Choroid plexus epithelial cell (primary cell): Measurements from ENCODE around the gene TCFL5.

ENCODE experiments used
- DNase-seq: peaks from one replicate; pipeline ENCODE4 v3.0.0-alpha.2; 2010; ENCODE audit warnings: low read depth
- H3K4me3 ChIP-seq: 2 replicates; pipeline ENCODE4 v1.5.1; 2011; ENCODE audit warnings: low read depth, mild to moderate bottlenecking, control low read depth, low read length, moderate library complexity
- TF ChIP-seq, protein P1 (sequence below): conservative IDR thresholded peaks from 2 replicates; pipeline ENCODE4 v1.5.1; 2011; ENCODE audit warnings: low read depth, mild to moderate bottlenecking, control low read depth, inconsistent platforms, low read length, moderate library complexity

TCFL5 gene

DNA sequence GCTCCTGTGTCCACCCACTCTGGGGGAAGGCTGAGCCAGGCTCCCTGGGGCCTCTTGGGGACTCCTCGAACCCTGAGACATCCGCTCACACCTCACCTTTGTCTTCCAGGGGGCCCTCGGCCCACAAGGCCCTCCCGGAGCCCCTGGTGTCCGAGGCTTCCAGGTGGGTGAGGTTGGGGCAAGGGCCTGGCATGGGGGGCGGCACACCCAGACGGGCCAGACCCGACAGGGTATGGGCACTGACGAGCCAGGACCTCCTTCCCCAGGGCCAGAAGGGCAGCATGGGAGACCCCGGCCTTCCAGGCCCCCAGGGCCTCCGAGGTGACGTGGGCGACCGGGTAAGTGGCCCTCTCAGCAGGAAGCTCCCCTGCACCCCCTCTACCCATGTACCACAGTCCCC is 31.4 kb downstream of the TCFL5 start:
- no peak for DNase-seq
- TF ChIP-seq, protein P1, sequence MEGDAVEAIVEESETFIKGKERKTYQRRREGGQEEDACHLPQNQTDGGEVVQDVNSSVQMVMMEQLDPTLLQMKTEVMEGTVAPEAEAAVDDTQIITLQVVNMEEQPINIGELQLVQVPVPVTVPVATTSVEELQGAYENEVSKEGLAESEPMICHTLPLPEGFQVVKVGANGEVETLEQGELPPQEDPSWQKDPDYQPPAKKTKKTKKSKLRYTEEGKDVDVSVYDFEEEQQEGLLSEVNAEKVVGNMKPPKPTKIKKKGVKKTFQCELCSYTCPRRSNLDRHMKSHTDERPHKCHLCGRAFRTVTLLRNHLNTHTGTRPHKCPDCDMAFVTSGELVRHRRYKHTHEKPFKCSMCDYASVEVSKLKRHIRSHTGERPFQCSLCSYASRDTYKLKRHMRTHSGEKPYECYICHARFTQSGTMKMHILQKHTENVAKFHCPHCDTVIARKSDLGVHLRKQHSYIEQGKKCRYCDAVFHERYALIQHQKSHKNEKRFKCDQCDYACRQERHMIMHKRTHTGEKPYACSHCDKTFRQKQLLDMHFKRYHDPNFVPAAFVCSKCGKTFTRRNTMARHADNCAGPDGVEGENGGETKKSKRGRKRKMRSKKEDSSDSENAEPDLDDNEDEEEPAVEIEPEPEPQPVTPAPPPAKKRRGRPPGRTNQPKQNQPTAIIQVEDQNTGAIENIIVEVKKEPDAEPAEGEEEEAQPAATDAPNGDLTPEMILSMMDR = no peak
- no peak overlapping the region for H3K4me3 ChIP-seq

DNA sequence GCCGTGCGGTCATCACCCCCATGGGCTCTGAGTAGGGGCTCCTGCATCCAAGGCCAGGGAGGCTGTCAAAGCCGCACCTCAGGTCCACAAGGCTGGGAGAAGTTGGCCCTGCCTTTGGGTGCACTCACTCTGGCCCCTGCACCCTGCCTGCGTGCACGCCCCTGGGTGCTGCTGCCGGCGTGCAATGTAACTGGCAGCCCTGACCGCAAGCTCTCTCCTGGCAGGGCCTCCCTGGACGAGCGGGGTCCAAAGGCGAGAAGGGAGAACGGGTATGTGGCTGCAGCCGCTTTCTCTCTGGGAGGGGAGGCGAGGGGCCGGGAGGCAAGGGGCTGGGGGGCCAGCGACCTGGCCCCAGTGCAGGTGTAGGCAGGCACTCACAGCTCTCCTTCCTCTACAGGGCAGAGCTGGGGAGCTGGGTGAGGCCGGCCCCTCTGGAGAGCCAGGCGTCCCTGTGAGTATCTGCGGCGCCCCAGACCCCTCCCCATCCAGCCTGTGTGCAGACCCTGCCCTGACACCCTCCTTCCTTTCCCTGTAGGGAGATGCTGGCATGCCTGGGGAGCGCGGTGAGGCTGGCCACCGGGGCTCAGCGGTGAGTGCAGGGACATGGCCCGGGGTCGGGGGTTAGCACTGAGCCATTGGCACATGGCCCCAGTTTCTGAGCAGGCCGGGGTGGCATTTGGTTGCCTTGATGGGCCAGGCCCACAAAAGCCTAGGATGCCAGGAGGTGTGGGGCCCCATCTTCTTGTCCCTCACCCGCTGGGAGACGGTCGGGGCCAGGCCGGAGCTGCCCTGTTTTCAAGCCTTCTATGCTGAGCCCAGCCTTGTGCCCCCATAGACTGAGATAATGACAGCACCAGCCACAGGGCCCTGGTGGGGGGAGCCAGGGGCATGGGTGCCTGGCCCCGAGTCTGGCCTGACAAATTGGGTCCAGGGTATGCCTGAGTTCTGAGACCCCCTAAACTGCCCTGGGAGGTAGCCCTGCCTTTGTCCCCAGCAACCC is 32.1 kb downstream of the TCFL5 start:
- no peak for DNase-seq
- TF ChIP-seq, protein P1 = no peak

DNA sequence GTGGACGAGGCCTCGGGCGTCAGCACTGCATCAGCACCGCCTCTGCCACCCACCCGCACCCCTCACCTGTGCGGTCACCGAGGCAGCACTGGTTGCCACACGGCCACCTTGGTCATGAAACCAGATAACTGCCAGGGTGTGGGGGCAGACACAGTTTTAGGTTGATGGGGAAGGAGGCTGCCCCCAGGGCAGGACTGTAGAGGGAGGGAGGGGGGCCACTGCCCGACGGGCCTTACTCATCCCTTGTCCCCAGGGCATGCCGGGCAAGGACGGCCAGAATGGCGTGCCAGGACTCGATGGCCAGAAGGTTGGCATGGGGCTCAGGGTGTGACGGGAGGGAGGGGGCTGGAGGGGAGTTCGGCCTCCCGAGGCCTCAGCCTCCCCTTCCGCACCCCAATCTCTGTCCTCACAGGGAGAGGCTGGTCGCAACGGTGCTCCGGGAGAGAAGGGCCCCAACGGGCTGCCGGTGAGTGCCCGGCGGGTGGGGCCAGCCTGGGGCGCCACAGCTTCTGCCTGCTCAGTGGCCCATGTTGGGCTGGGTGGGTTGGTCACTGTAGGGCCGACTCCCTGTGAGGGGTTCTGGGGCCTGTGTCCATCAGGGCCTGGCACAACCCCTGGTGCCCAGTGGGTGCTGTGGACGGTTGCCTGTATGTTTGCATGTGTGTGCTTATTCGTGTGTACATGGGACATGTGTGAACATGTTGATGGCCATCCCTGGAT is 33.0 kb downstream of the TCFL5 start:
- TF ChIP-seq, protein P1 = no peak
- no peak for DNase-seq
- H3K4me3 ChIP-seq = no peak overlapping the region

More for the DNA sequence above, 32.1 kb downstream of the TCFL5 start:
- no peak overlapping the region for H3K4me3 ChIP-seq

DNA sequence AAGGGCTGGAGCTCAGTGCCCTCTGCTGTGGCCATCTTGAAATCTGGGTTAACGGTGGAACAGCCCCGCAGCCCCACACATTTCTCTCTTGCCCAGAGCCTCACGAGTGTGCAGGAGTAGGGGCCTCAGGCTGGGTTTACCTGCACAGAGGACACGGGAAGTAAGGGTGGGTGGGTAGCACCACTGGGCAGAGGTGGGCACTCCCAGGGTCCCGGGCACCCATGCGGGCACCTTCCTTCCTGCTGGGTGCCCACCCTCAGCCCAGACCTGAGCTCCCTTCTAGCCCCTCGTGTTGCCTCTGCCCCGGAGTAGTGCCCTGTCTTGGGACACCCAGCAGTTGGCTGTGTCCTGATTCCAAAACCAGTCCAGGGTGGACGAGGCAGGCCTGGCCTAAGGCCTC is 33.6 kb downstream of the TCFL5 start:
- TF ChIP-seq, protein P1 = no peak
- H3K4me3 ChIP-seq = no peak overlapping the region
- DNase-seq = no peak

DNA sequence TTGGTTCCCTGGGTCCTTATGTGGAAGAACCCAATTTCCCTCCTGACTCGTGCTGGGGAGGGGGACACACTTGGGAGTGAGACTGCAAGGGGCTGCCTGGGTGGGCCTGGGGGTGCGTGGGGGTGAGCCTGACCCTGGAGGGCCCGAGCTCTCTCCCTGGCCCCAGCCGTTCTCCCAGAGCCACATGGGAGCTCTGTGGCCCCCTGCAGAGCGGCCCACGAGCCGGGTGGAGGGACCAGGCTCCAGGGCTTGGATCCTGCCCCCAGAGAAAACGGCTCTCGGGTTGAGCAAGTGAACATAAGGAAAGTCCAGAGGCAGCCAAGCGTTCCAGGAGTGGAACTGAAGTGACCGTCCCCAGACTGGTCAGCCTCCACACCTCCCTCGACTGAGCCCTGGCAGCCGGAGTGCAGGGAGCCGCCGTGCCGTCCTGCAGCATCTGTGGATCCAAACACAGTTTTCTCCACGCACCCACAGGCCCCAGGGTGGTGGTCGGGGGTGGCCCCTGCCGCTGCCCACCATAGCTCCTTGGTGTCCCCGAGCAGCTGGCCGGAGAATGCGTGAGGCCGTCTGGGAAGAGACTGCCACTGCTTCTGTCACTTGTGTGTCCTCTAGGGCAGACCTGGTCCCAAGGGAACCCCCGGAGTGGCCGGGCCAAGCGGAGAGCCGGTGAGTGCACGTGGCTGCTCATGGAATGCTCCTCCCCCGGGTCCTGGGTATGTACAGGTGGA is 34.1 kb downstream of the TCFL5 start:
- no peak for DNase-seq
- TF ChIP-seq, protein P1 = no peak
- no peak overlapping the region for H3K4me3 ChIP-seq

DNA sequence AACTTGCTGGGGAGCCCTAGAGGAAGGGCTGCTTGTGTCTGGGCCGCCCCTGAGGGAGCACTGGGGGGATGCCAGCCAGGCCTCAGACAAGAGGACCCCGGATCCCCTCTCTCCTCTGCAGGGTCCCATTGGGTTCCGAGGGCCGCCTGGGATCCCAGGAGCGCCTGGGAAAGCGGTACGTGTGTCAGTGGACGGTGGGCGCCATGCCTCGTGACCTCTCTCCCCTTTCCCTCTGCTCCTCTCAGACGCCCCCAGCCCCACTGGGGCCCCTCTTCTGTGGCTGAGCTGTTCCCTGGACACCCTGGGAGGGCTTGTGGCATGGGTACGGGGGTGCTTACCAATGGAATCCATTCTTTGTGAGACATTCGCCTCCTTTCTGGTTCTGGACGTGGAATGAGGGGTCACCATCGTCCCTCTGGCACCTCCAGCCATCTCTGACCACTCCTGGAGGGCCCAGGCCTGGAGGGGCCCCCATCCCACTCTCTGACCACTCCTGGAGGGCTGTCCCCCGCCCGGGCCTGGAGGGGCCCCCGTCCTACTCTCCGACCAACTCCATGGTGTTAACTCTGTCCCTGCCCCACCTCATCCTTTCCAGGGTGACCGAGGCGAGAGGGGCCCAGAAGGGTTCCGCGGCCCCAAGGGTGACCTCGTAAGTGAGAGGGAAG is 34.8 kb downstream of the TCFL5 start:
- no peak overlapping the region for H3K4me3 ChIP-seq
- no peak for DNase-seq
- TF ChIP-seq, protein P1 = no peak
